Chondrocyte (in vitro differentiated cells): Measurements from ENCODE around the gene ZNF236. TPM values are rescaled to one million over a fixed set of nuclear protein-coding genes. Genes with fewer than 3 reads are reported as not detected.

Experiments
- DNase-seq: peaks from one replicate; pipeline ENCODE4 v3.0.0; 2021; ENCODE audit warnings: mixed read lengths, low spot score
- H3K27ac Mint-ChIP-seq: one replicate; pipeline ENCODE4 v1.8.0; 2021; ENCODE audit warnings: mild to moderate bottlenecking, moderate library complexity, mixed read lengths; ENCODE audit not compliant: unreplicated experiment
- H3K27me3 Mint-ChIP-seq: 2 replicates; pipeline ENCODE4 v1.8.0; 2021; ENCODE audit warnings: low read depth, mixed read lengths
- H3K36me3 Mint-ChIP-seq: 2 replicates; pipeline ENCODE4 v1.8.0; 2021; ENCODE audit warnings: low read depth, mixed read lengths
- H3K4me1 Mint-ChIP-seq: 2 replicates; pipeline ENCODE4 v1.8.0; 2021; ENCODE audit warnings: low read depth, mild to moderate bottlenecking, mixed read lengths
- H3K4me3 Mint-ChIP-seq: one replicate; pipeline ENCODE4 v1.8.0; 2021; ENCODE audit warnings: mild to moderate bottlenecking, moderate library complexity, mixed read lengths; ENCODE audit not compliant: unreplicated experiment
- H3K9me3 Mint-ChIP-seq: 2 replicates; pipeline ENCODE4 v1.8.0; 2021; ENCODE audit warnings: low read depth, mixed read lengths
- total RNA-seq: library from RNA; stranded (reverse); gene quantifications from 3 replicates; pipeline ENCODE4 v1.2.1, GENCODE V29; 2021
- TF ChIP-seq, protein P1 (sequence below): fragments of 200-600 bp; sonication (generic); IDR thresholded peaks from 2 replicates; pipeline ENCODE4 v1.5.0; 2021; ENCODE audit warnings: antibody characterized with exemption, mild to moderate bottlenecking, moderate library complexity

ZNF236 gene
- total RNA-seq, 1 donor from 2014 or later = 14.3 TPM

- H3K4me1 Mint-ChIP-seq = no peaks in the 10 kb centered on the region
- no peak for DNase-seq
- H3K27me3 Mint-ChIP-seq = peaks cover 9% of the 10 kb centered on the region
- H3K9me3 Mint-ChIP-seq = peaks cover 16% of the 10 kb centered on the region
- TF ChIP-seq, protein P1, sequence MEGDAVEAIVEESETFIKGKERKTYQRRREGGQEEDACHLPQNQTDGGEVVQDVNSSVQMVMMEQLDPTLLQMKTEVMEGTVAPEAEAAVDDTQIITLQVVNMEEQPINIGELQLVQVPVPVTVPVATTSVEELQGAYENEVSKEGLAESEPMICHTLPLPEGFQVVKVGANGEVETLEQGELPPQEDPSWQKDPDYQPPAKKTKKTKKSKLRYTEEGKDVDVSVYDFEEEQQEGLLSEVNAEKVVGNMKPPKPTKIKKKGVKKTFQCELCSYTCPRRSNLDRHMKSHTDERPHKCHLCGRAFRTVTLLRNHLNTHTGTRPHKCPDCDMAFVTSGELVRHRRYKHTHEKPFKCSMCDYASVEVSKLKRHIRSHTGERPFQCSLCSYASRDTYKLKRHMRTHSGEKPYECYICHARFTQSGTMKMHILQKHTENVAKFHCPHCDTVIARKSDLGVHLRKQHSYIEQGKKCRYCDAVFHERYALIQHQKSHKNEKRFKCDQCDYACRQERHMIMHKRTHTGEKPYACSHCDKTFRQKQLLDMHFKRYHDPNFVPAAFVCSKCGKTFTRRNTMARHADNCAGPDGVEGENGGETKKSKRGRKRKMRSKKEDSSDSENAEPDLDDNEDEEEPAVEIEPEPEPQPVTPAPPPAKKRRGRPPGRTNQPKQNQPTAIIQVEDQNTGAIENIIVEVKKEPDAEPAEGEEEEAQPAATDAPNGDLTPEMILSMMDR = no peak
- no peak overlapping the region for H3K4me3 Mint-ChIP-seq
- H3K27ac Mint-ChIP-seq = no peak overlapping the region
- H3K36me3 Mint-ChIP-seq = peaks cover 4% of the 10 kb centered on the region
These were observed 33.6 kb upstream of the ZNF236 start for GRCh38 chr18:76788571-76789317.

DNA sequence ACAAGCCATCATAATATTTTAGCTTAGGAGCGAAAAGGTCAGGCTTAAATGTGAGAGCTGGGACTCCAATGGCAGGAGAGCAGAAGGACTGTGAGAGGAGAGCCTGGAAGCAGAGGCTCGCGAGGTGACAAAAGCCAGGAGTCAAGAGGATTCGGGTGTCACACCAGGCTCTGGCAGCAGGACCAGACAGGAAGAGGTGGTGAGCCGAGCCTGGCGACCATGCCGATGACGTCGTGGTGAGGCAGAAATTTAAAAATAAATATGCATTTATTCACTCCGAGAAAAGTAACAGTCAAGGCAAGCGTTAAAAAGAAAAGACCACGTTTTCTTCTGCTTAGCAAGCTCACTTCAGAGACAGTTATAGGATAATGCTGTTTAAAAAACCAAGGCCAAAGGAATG, 31.3 kb upstream of the ZNF236 start:
- no peak for DNase-seq
- H3K4me3 Mint-ChIP-seq = no peak overlapping the region
- peaks cover 2% of the 10 kb centered on the region for H3K27me3 Mint-ChIP-seq
- H3K36me3 Mint-ChIP-seq = peaks cover 6% of the 10 kb centered on the region
- TF ChIP-seq, protein P1 = no peak
- no peaks in the 10 kb centered on the region for H3K4me1 Mint-ChIP-seq
- H3K9me3 Mint-ChIP-seq = peaks cover 16% of the 10 kb centered on the region
- no peak overlapping the region for H3K27ac Mint-ChIP-seq

DNA sequence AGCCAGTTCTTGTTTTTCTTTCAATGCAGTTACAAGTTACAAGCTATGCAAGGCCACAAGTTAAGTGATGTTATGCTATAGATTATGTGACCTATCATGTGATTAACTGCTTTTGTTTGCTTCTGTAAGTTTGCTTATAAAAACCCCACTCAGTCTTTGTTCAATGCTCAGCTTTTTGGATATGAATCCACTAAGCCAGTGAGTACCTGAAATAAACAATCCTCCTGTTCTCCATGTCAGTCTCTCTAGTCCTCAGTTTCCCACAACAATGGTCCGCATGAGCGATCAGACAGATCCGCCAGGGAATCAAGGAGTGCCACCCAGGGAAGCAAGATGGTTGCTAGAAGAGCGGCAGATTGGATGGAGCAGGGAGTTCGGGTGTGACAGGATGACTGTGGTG, 30.7 kb upstream of the ZNF236 start:
- Mint-ChIP-seq H3K27ac (no peak overlapping the region), H3K36me3 (peaks cover 6% of the 10 kb centered on the region), H3K9me3 (peaks cover 18% of the 10 kb centered on the region), H3K4me3 (no peak overlapping the region), H3K4me1 (no peaks in the 10 kb centered on the region), H3K27me3 (peaks cover 2% of the 10 kb centered on the region)
- TF ChIP-seq, protein P1 = no peak
- no peak for DNase-seq

- H3K27me3 Mint-ChIP-seq = peaks cover 2% of the 10 kb centered on the region
- DNase-seq = no peak
These were observed 28.0 kb upstream of the ZNF236 start for GRCh38 chr18:76794326-76794725.

DNA sequence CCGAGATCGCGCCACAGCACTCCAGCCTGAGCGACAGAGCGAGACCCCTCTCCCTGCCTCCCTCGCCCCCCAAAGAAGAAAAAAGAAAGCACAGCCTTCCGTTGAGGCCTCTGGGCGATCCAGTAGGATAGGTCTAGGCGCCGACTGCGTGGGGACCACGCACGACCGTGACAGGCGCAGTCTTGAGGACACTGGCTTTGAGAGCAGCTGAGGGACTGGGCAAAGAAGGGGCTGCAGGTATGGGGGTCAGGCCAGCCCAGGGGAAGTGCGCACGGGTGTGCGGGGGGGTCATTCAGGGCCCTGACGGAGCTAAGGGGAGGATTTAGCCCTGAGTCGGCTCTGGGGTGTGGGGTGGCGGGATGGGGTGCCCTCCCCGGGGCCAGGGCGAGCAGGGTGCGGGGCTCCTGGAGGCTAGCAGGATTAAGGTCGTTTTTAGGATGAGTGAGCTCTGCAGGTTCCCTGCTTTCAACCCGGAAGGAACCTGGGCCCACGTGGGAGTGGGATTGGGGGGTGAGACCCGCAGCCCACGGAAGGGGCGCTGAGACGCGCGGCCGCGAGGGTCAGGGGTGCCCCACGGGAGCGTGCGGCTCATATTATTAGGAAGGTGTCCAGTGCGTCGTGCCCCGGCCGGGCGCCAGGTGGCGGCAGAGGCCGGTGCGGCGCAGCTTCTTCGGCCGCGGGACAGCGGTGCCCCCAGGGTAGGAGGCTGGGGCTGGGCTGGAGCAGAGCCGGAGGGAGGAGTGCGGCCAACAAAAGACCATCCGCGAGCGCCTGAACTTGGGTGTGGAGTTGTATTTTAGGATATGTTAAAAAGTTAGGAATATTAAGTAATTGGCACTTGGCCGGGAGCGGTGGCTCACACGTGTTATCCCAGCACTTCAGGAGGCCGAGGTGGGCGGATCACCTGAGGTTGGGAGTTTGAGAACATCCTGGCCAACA, 20.5 kb upstream of the ZNF236 start:
- peaks cover 8% of the 10 kb centered on the region for H3K9me3 Mint-ChIP-seq
- TF ChIP-seq, protein P1 = peak; percentile 92
- peak overlapping the region; percentile 57 for H3K4me3 Mint-ChIP-seq
- H3K27ac Mint-ChIP-seq = no peak overlapping the region
- H3K4me1 Mint-ChIP-seq = peaks cover 5% of the 10 kb centered on the region
- no peak for DNase-seq
- H3K27me3 Mint-ChIP-seq = no peaks in the 10 kb centered on the region
- H3K36me3 Mint-ChIP-seq = peaks cover 3% of the 10 kb centered on the region

More at GRCh38 chr18:76794326-76794725, 28.0 kb upstream of the ZNF236 start:
- Mint-ChIP-seq H3K9me3 (peaks cover 26% of the 10 kb centered on the region), H3K27ac (no peak overlapping the region), H3K4me3 (no peak overlapping the region), H3K4me1 (no peaks in the 10 kb centered on the region), H3K36me3 (peaks cover 8% of the 10 kb centered on the region)
- TF ChIP-seq, protein P1 = no peak
